Measurements from ENCODE around the gene ZNF296. TPM values are rescaled to one million over a fixed set of nuclear protein-coding genes. Genes with fewer than 3 reads are reported as not detected.

ZNF296 gene
- total and polyA plus RNA-seq, 2 of the 8 experiments (the other 6 are each of a cell fraction or from before 2014, with no cell fraction given) = 2.7 to 7.5 TPM

GRCh38 chr19:45086480-45086879, 10.2 kb upstream of the ZNF296 start:
- no peak overlapping the region for H4K91ac ChIP-seq (replicated peaks; ENCODE audit: insufficient read length, low read length)
- no peak overlapping the region for H3K4ac ChIP-seq (replicated peaks; ENCODE audit: insufficient read length, low read depth, low read length)
- H3K23ac ChIP-seq (ENCODE audit: insufficient read length) = no peak overlapping the region
- no peak overlapping the region for H3K18ac ChIP-seq (ENCODE audit: extremely low read depth, low read length)
- H3K56ac ChIP-seq (replicated peaks; ENCODE audit: insufficient read length, low read depth, low read length) = no peak overlapping the region
- TF ChIP-seq CBX5 (IDR thresholded peaks at IDR 0.05; ENCODE audit: low read depth, low read length) = no peak
- TF ChIP-seq RAD21 (IDR thresholded peaks at IDR 0.05 in 1 of 2, conservative IDR thresholded peaks at IDR 0.05 in 1 of 2; ENCODE audit: low read depth in 2 of 2, low read length in 2 of 2) = no peak
- no peak for TF ChIP-seq GTF2F1 (IDR thresholded peaks at IDR 0.05; ENCODE audit: borderline replicate concordance, low read depth, low read length)
- TF ChIP-seq SIX5 (IDR thresholded peaks at IDR 0.05; ENCODE audit: low read depth, low read length) = no peak
- TF ChIP-seq, protein P1, sequence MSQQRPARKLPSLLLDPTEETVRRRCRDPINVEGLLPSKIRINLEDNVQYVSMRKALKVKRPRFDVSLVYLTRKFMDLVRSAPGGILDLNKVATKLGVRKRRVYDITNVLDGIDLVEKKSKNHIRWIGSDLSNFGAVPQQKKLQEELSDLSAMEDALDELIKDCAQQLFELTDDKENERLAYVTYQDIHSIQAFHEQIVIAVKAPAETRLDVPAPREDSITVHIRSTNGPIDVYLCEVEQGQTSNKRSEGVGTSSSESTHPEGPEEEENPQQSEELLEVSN (IDR thresholded peaks at IDR 0.05) = no peak
- no peak overlapping the region for H2BK5ac ChIP-seq (ENCODE audit: low read depth, low read length)
- no peak overlapping the region for H3K9ac ChIP-seq (replicated peaks in 1 of 4; ENCODE audit: extremely low read depth in 1 of 4, low read depth in 3 of 4, low read length in 3 of 4)
- DNase-seq (ENCODE audit: low read depth in 1 of 2, low spot score in 2 of 2) (no peak), FAIRE-seq (no peak)
- peaks cover 2 to 5% of the 10 kb centered on the region in 2 experiments for H4K20me1 ChIP-seq (replicated peaks in 1 of 2; ENCODE audit: control insufficient read depth in 1 of 2, insufficient read depth in 2 of 2, low read length in 2 of 2)
- no peaks in the 10 kb centered on the region for H3K27me3 ChIP-seq (replicated peaks in 1 of 4; ENCODE audit: control insufficient read depth in 3 of 4, extremely low read depth in 1 of 4, insufficient read depth in 3 of 4, low read length in 3 of 4)
- peaks cover 2 to 15% (median 7%) of the 10 kb centered on the region in 4 experiments; a peak in 6 of 7 replicates for H3K4me1 ChIP-seq (replicated peaks in 1 of 4; ENCODE audit: control insufficient read depth in 3 of 4, insufficient read depth in 4 of 4, low read length in 3 of 4)
- no peak overlapping the region for H2BK20ac ChIP-seq (ENCODE audit: low read length)
- no peak overlapping the region for H2AFZ ChIP-seq (ENCODE audit: low read length)
- no peak overlapping the region for H2AK5ac ChIP-seq (ENCODE audit: low read depth, low read length)
- H2BK120ac ChIP-seq (replicated peaks; ENCODE audit: low read depth, low read length) = no peak overlapping the region
- H3K27ac ChIP-seq (ENCODE audit: low read depth, low read length) = no peak overlapping the region
- no peak overlapping the region for H2BK15ac ChIP-seq (ENCODE audit: low read length)
- H4K5ac ChIP-seq (ENCODE audit: insufficient read length, low read depth, low read length) = no peak overlapping the region
- H3K4me3 ChIP-seq (ENCODE audit: extremely low read depth in 1 of 4, insufficient read depth in 2 of 4, low read depth in 3 of 4, low read length in 4 of 4) = no peak overlapping the region
- WGBS, 2 experiments (ENCODE audit: extremely low coverage in 1 of 2, insufficient coverage in 1 of 2, insufficient read length in 1 of 2, insufficient replicate concordance in 2 of 2, low coverage in 1 of 2, low lambda C conversion rate in 2 of 2, missing lambda C conversion rate in 1 of 2) = 95% methylated on average over 4 of the region's 4 CpGs; no CpG with 5 or more reads in 1 of the 2 experiments
- no peak overlapping the region for H4K8ac ChIP-seq (ENCODE audit: extremely low read depth, insufficient read depth, low read length)
- H2BK12ac ChIP-seq (ENCODE audit: low read depth, low read length) = no peak overlapping the region
- H3K79me2 ChIP-seq (ENCODE audit: control insufficient read depth in 1 of 2, insufficient read depth in 2 of 2, low read length in 2 of 2) = peaks cover 5 to 39% of the 10 kb centered on the region in 2 experiments
- CTCF ChIA-PET (ENCODE audit: partially characterized antibody) = interaction anchor here (2.7 kb wide), 1 partner anchor 39 kb away, joined by 13 read pairs; no protein-coding TSS in a partner anchor
- POLR2A ChIA-PET (ENCODE audit: partially characterized antibody) = interaction anchor here (1.0 to 1.7 kb wide), 7 partner anchors 8 to 50 kb away, joined by 3 to 5 read pairs (median 3); partner anchors contain the start of genes GEMIN7 and ZNF296
- H3K9me3 ChIP-seq (ENCODE audit: insufficient read depth in 2 of 2, low read depth in 1 of 2, low read length in 1 of 2) = no peaks in the 10 kb centered on the region
- H3K14ac ChIP-seq (ENCODE audit: insufficient read length) = no peak overlapping the region
- peaks cover 6 to 36% (median 8%) of the 10 kb centered on the region in 4 experiments; a peak in 5 of 8 replicates for H3K36me3 ChIP-seq (ENCODE audit: control insufficient read depth in 2 of 4, insufficient read depth in 4 of 4, low read length in 3 of 4)
- peaks cover 12% of the 10 kb centered on the region for H3K79me1 ChIP-seq (ENCODE audit: low read depth, low read length)
- no peak overlapping the region for H3K4me2 ChIP-seq (ENCODE audit: insufficient read depth in 1 of 2, low read depth in 2 of 2, low read length in 2 of 2)
- peaks cover 6% of the 10 kb centered on the region for H3K23me2 ChIP-seq (ENCODE audit: low read depth, low read length)

Measured in H1 (cell line).